Retinal pigment epithelial cell (primary cell): Measurements from ENCODE around the gene COL4A2.

Experiments used
- DNase-seq: peaks from one replicate; pipeline ENCODE4 v3.0.0-alpha.2; 2010; ENCODE audit warnings: low read depth
- H3K4me3 ChIP-seq: 2 replicates; pipeline ENCODE4 v1.5.1; 2011; ENCODE audit warnings: mild to moderate bottlenecking, low read length, control low read depth, moderate library complexity
- CTCF ChIP-seq: conservative IDR thresholded peaks from 2 replicates; pipeline ENCODE4 v1.5.1; 2011; ENCODE audit warnings: low read depth, low read length, control low read depth, inconsistent platforms

The COL4A2 gene

DNA sequence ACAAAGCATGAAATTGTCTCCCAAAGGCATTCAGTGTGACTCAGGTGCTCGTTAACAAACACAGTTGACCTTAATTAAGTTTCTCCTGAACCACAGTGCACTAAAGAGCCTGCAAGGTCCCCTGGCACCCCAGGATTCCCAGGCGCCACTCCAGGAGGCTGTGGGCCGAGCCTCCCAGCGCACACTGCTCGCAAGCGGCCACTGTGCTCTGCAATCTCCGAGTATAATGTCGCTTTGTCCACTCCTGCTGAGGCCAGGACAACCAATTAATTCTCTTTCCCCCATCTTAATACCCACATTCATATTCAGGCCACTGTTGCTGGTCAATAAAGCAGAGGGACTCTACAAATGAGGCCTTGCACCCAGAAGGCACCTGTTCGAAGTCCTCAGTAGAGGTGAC lies 245.7 kb downstream of the COL4A2 start:
- TF ChIP-seq CTCF, result no peak
- no peak overlapping the region for H3K4me3 ChIP-seq
- no peak for DNase-seq

GRCh38 chr13:110553417-110553816 lies 246.3 kb downstream of the COL4A2 start:
- no peak for DNase-seq
- no peak overlapping the region for H3K4me3 ChIP-seq
- TF ChIP-seq CTCF, result no peak

DNA sequence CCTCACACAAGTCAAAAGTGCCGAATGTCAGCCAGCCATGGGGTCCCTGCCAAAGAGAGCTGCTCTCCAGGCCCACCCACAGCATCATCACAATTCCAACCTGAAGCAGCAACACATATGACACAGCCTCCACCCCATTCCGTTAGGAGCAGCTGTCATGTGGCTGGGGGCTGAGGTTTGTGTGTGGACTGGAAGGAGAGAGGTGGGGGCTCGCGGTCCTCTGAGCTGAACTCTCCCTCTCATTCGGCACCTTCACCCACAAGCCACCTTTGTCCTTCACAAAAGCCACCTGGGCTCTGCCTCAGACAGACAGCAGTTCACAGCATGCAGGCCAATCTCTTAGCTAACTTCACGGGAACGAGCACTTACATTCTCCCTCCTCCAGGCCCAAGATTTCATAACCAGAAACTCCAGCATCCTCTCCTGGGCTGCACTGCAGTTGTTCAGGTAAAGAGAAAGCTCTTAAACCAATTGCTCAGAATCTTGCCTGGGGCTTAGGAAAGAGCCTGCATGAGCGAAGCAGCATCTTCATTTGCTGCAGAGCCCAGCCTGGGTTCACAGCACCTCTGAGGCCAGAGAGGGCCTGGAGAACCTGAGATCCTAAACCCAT lies 247.2 kb downstream of the COL4A2 start:
- no peak for DNase-seq
- TF ChIP-seq CTCF, result no peak
- H3K4me3 ChIP-seq, result no peak overlapping the region

DNA sequence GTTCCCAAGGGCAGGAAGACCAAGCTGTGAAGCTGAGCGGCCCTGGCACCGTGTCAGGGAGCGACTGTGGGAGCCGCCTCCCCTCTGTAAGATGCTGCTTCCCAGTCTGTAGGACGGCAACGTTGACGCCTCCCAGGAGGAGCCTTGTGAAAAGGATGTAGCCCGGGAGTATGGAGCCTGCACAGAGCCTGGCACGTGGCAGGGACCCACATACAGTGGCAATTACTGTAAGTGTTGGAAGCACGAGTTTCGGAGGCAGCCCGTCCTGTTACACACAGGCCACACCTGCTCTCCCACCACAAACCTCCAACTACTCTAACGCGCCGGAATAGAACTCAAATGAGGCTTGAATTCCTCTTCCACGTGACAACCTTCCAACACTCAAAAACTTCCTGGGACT lies 247.9 kb downstream of the COL4A2 start:
- no peak for TF ChIP-seq CTCF
- no peak overlapping the region for H3K4me3 ChIP-seq
- DNase-seq, result no peak

DNA sequence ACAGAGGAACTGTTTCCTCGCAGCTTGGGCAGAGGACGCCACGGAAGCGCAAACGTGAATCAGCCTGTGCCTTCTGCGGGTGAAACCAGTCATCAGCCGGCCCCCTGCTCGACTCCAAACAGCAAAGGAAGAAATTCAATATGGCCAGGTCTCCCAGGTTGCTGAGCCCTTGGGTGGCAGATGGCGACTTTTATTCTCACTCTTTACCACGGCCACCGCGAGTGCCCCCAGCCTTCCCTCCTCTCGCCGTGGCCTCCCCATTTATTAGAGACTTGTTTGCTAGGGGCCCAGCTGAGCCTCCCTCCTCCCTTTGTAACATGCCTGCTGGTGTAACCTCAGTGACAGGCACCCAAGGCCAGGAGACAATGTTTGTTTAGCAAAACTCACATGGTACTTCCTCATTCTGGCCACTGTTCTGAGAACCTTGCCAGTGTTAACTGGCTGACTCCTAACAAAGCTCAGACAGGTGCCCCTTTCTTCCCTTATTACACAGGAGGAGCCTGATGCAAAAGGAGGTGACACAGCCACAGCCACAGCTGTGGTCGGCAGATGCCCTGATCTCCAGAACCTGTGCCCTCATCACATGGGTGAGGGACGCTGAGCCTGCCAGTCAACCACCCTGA lies 248.6 kb downstream of the COL4A2 start:
- no peak for TF ChIP-seq CTCF
- DNase-seq, result no peak
- H3K4me3 ChIP-seq, result no peak overlapping the region

- H3K4me3 ChIP-seq, result no peak overlapping the region
- DNase-seq, result no peak
- TF ChIP-seq CTCF, result no peak
Measured at GRCh38 chr13:110556224-110556606, 249.1 kb downstream of the COL4A2 start.

GRCh38 chr13:110557082-110557481 lies 250.0 kb downstream of the COL4A2 start:
- no peak for TF ChIP-seq CTCF
- no peak for DNase-seq
- no peak overlapping the region for H3K4me3 ChIP-seq
